Measurements from ENCODE around the gene LMNTD1.
A peak's percentile ranks its signal among the peaks of the same experiment; 100 is the strongest.

The LMNTD1 gene

DNA sequence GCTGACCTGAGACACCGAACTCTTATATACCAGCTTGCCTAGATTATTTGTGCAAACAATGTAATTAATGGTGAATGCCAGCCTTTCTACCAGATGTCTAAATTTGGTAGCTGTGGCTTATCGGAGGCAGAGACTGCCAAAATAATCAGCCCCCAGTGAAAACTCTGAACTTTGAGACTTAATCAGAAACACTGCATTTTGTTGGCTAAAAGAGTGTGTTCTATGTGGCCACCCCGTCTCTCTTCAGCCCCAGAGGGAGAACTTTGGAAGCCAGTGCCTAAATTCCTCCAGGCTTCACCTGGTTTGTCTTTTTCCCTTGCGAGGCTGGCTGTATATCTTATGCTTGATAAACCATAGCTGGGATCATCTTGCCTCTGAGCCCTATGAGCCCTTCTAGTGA lies 90.1 kb downstream of the LMNTD1 start:
- in situ Hi-C loops (cut with HindIII; ENCODE audit: low sequenced_read_pairs) = no loop called here
- TF ChIP-seq, protein P1, sequence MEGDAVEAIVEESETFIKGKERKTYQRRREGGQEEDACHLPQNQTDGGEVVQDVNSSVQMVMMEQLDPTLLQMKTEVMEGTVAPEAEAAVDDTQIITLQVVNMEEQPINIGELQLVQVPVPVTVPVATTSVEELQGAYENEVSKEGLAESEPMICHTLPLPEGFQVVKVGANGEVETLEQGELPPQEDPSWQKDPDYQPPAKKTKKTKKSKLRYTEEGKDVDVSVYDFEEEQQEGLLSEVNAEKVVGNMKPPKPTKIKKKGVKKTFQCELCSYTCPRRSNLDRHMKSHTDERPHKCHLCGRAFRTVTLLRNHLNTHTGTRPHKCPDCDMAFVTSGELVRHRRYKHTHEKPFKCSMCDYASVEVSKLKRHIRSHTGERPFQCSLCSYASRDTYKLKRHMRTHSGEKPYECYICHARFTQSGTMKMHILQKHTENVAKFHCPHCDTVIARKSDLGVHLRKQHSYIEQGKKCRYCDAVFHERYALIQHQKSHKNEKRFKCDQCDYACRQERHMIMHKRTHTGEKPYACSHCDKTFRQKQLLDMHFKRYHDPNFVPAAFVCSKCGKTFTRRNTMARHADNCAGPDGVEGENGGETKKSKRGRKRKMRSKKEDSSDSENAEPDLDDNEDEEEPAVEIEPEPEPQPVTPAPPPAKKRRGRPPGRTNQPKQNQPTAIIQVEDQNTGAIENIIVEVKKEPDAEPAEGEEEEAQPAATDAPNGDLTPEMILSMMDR (IDR thresholded peaks at IDR 0.05; ENCODE audit: low read depth, low read length, missing control alignments) = no peak
- no peak overlapping the region for H3K4me3 ChIP-seq (ENCODE audit: low read depth, low read length)
- no peak for DNase-seq (ENCODE audit: low read depth)

GRCh38 chr12:25459541-25459951 lies 93.5 kb downstream of the LMNTD1 start:
- in situ Hi-C loops (cut with HindIII; ENCODE audit: low sequenced_read_pairs) = no loop called here
- DNase-seq (ENCODE audit: low read depth) = no peak
- no peak overlapping the region for H3K4me3 ChIP-seq (ENCODE audit: low read depth, low read length)
- TF ChIP-seq, protein P1 (IDR thresholded peaks at IDR 0.05; ENCODE audit: low read depth, low read length, missing control alignments) = no peak

DNA sequence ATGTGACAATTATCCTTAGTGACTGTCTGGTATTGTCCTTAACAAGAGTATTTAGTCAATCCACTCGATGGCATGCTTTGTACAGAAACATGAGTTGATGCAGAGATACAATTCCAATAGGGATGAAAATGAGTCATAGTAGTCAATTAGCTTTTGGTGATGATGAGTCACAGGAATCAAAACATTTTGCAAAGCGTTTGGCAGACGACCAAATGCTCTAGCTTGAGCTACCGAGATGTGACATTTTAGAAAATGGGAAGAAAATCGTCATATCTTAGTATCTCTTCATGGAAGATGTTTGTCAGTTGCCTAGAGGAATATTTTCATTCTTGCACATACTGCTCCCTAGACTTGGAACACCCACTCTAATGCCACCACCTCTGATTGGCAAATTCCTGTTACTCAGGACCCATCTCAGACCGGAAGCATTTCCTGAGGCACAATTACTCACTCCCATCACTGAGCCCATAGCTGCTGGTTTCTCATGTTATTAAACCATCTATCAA lies 95.0 kb downstream of the LMNTD1 start:
- DNase-seq (ENCODE audit: low read depth) = peak; percentile 89
- in situ Hi-C loops (cut with HindIII; ENCODE audit: low sequenced_read_pairs) = no loop called here
- peak overlapping the region; percentile 3 for H3K4me3 ChIP-seq (ENCODE audit: low read depth, low read length)
- TF ChIP-seq, protein P1 (IDR thresholded peaks at IDR 0.05; ENCODE audit: low read depth, low read length, missing control alignments) = no peak

- no peak for DNase-seq (ENCODE audit: low read depth)
- TF ChIP-seq, protein P1 (IDR thresholded peaks at IDR 0.05; ENCODE audit: low read depth, low read length, missing control alignments) = no peak
- H3K4me3 ChIP-seq (ENCODE audit: low read depth, low read length) = no peak overlapping the region
- in situ Hi-C loops (cut with HindIII; ENCODE audit: low sequenced_read_pairs) = no loop called here
These were observed 96.6 kb downstream of the LMNTD1 start for GRCh38 chr12:25456474-25456873.

- in situ Hi-C loops (cut with HindIII; ENCODE audit: low sequenced_read_pairs) = no loop called here
- H3K4me3 ChIP-seq (ENCODE audit: low read depth, low read length) = no peak overlapping the region
- TF ChIP-seq, protein P1 (IDR thresholded peaks at IDR 0.05; ENCODE audit: low read depth, low read length, missing control alignments) = no peak
- DNase-seq (ENCODE audit: low read depth) = no peak
These were observed 97.4 kb downstream of the LMNTD1 start for GRCh38 chr12:25455696-25456095.

DNA sequence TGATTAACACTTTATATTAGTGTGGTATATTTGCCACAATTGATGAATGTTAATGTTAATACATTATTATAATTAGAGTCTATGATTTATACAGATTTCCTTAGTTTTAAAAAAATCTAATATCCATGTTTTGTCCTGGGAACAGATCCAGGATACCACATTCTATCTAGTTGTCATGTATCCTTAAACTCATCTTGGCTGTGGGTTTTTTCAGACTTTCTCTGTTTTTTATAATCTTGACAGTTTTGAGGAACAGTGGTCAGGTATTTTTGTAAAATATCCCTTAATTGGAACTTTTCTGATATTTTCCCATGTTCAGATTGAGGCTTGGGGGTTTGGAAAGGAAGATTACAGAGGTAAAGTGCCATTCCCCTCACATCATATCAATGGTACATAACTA lies 104.1 kb downstream of the LMNTD1 start:
- in situ Hi-C loops (cut with HindIII; ENCODE audit: low sequenced_read_pairs) = no loop called here
- TF ChIP-seq, protein P1 (IDR thresholded peaks at IDR 0.05; ENCODE audit: low read depth, low read length, missing control alignments) = no peak
- no peak for DNase-seq (ENCODE audit: low read depth)
- no peak overlapping the region for H3K4me3 ChIP-seq (ENCODE audit: low read depth, low read length)

DNA sequence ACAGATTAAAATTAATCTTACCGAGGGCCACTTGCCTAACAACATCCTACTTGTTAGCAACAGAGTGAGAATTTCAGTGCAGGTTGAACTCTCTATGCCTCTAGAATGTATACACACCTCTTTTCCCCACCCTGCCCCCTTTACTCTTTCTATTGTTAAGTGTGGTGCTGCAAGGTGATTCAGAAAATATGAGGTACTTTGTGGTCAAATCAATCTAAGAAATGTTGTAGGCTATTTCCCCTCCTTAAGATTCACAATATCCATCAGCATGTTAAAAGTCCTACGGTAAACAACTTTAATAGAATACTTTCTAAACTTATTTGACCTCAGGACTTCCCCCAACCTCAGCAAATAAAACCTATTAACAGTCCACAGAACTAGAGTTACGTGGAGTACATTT lies 106.0 kb downstream of the LMNTD1 start:
- TF ChIP-seq, protein P1 (IDR thresholded peaks at IDR 0.05; ENCODE audit: low read depth, low read length, missing control alignments) = no peak
- no peak overlapping the region for H3K4me3 ChIP-seq (ENCODE audit: low read depth, low read length)
- in situ Hi-C loops (cut with HindIII; ENCODE audit: low sequenced_read_pairs) = no loop called here
- no peak for DNase-seq (ENCODE audit: low read depth)

Measured in astrocyte of the cerebellum (primary cell).